ENCODE data around the gene ABCA5. TPM values are rescaled to one million over a fixed set of nuclear protein-coding genes. Genes with fewer than 3 reads are reported as not detected.

Gene ABCA5
- polyA plus RNA-seq, 3 donors, result 0.50 to 3.1 (median 0.73) TPM

DNA sequence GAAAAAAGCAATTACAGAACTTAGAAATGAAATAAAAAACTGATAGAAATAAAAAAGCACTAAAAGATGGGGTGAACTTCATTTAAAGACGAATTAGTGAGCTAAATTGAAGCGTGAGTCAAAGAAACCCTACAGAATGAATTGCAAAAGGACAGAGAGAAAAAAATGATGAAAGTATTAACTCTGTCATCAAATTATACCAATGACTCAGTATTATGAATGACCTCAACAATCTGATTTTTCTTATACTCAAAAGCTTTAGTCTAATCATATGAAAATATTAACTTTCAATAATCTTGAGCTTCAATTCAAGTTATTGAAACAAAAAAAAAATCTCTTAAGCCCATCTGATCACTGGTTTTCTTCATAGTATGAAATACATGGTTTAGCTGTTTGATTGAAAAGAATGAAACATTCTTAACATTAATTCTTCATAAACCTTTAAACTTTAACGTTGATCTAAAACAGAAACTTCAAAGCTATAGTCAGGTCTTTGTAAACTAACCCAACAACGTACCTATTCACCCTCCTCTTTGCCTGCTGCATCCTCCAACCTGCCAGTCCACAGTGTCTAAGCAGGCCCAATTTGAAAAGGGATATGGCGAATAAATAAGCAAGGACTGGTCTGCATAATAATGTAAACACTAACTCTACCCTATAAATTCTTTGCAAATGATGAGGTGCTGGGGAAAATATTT, 6.6 kb downstream of the ABCA5 start:
- H3K36me3 Mint-ChIP-seq, result peaks cover 0 to 2% of the 10 kb centered on the region in 2 donors
- WGBS (ENCODE audit: insufficient coverage), result no CpG with 5 or more reads among the region's 5 CpGs

DNA sequence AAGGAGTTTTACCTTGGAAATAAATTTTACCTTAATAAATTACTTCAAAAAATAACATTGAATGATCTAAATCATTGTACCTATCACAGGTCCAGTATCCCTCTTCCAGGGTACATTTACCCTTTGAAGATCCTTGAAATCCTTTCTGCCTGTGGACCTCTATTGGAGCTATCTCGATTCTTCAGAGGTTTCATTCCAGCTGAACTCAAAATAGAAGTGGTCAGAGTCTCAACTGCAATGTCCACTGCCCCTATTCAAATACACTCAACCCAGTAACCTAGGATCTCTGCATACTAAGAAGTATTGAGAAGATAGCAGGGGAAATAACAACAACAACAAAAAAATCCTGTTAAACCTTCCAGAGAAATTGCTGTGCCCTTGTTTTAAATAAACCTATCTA, 9.3 kb downstream of the ABCA5 start:
- H3K4me2 ChIP-seq (replicated peaks; ENCODE audit: extremely low read depth, low read length, poor library complexity, severe bottlenecking), result no peak overlapping the region
- no peaks in the 10 kb centered on the region for H3K4me1 Mint-ChIP-seq
- H3K4me3 ChIP-seq (replicated peaks in 1 of 3; ENCODE audit: low read depth in 2 of 3, low read length in 3 of 3), result no peak overlapping the region
- H3K27ac ChIP-seq (ENCODE audit: low read depth in 1 of 2, low read length in 2 of 2), result no peak overlapping the region
- H3K4me3 Mint-ChIP-seq, result no peak overlapping the region
- TF ChIP-seq, protein P1, sequence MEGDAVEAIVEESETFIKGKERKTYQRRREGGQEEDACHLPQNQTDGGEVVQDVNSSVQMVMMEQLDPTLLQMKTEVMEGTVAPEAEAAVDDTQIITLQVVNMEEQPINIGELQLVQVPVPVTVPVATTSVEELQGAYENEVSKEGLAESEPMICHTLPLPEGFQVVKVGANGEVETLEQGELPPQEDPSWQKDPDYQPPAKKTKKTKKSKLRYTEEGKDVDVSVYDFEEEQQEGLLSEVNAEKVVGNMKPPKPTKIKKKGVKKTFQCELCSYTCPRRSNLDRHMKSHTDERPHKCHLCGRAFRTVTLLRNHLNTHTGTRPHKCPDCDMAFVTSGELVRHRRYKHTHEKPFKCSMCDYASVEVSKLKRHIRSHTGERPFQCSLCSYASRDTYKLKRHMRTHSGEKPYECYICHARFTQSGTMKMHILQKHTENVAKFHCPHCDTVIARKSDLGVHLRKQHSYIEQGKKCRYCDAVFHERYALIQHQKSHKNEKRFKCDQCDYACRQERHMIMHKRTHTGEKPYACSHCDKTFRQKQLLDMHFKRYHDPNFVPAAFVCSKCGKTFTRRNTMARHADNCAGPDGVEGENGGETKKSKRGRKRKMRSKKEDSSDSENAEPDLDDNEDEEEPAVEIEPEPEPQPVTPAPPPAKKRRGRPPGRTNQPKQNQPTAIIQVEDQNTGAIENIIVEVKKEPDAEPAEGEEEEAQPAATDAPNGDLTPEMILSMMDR (IDR thresholded peaks at IDR 0.05), result no peak
- H3K27me3 ChIP-seq (ENCODE audit: control insufficient read depth in 2 of 2, insufficient read depth in 2 of 2, low read length in 2 of 2), result no peaks in the 10 kb centered on the region
- no peaks in the 10 kb centered on the region for H3K4me1 ChIP-seq (ENCODE audit: control insufficient read depth in 1 of 2, insufficient read depth in 2 of 2, low read length in 2 of 2)
- no peaks in the 10 kb centered on the region for H3K9me3 Mint-ChIP-seq
- H3K27me3 Mint-ChIP-seq (ENCODE audit: low read depth in 3 of 3), result no peaks in the 10 kb centered on the region
- intact Hi-C loops (cut with micrococcal nuclease), result no loop called here
- H3K9ac ChIP-seq (ENCODE audit: insufficient read depth, low read length, poor library complexity, severe bottlenecking), result no peak overlapping the region
- H3K79me2 ChIP-seq (ENCODE audit: insufficient read depth, low read length), result no peaks in the 10 kb centered on the region
- H4K20me1 ChIP-seq (ENCODE audit: insufficient read depth, low read length), result no peaks in the 10 kb centered on the region
- no peak overlapping the region for H2AFZ ChIP-seq (ENCODE audit: insufficient read depth, low read depth, low read length, poor library complexity, severe bottlenecking)
- no peak overlapping the region for H3K27ac Mint-ChIP-seq
- H3K36me3 ChIP-seq (replicated peaks in 1 of 2; ENCODE audit: control insufficient read depth in 1 of 2, insufficient read depth in 2 of 2, low read length in 2 of 2), result no peaks in the 10 kb centered on the region
- no peaks in the 10 kb centered on the region for H3K9me3 ChIP-seq (replicated peaks in 1 of 2; ENCODE audit: control insufficient read depth in 1 of 2, insufficient read depth in 1 of 2, low read length in 2 of 2)
- WGBS (ENCODE audit: insufficient coverage), result no CpG with 5 or more reads among the region's 1 CpG
- no peak for DNase-seq
- H3K36me3 Mint-ChIP-seq, result peaks cover 0 to 2% of the 10 kb centered on the region in 2 donors

More for the DNA sequence above, 6.6 kb downstream of the ABCA5 start:
- Histone ChIP-seq H3K27ac (ENCODE audit: low read depth in 1 of 2, low read length in 2 of 2) (no peak overlapping the region), H3K4me2 (replicated peaks; ENCODE audit: extremely low read depth, low read length, poor library complexity, severe bottlenecking) (no peak overlapping the region), H4K20me1 (ENCODE audit: insufficient read depth, low read length) (no peaks in the 10 kb centered on the region), H3K4me3 (replicated peaks in 1 of 3; ENCODE audit: low read depth in 2 of 3, low read length in 3 of 3) (no peak overlapping the region), H2AFZ (ENCODE audit: insufficient read depth, low read depth, low read length, poor library complexity, severe bottlenecking) (no peak overlapping the region), H3K9me3 (replicated peaks in 1 of 2; ENCODE audit: control insufficient read depth in 1 of 2, insufficient read depth in 1 of 2, low read length in 2 of 2) (no peaks in the 10 kb centered on the region), H3K4me1 (ENCODE audit: control insufficient read depth in 1 of 2, insufficient read depth in 2 of 2, low read length in 2 of 2) (no peaks in the 10 kb centered on the region), H3K27me3 (ENCODE audit: control insufficient read depth in 2 of 2, insufficient read depth in 2 of 2, low read length in 2 of 2) (no peaks in the 10 kb centered on the region), H3K36me3 (replicated peaks in 1 of 2; ENCODE audit: control insufficient read depth in 1 of 2, insufficient read depth in 2 of 2, low read length in 2 of 2) (no peaks in the 10 kb centered on the region), H3K9ac (ENCODE audit: insufficient read depth, low read length, poor library complexity, severe bottlenecking) (no peak overlapping the region), H3K79me2 (ENCODE audit: insufficient read depth, low read length) (no peaks in the 10 kb centered on the region)
- Mint-ChIP-seq H3K27me3 (ENCODE audit: low read depth in 3 of 3) (peaks cover 0 to 3% (median 0%) of the 10 kb centered on the region in 3 donors), H3K4me1 (peaks cover 9% of the 10 kb centered on the region), H3K27ac (no peak overlapping the region), H3K4me3 (no peak overlapping the region), H3K9me3 (peaks cover 0 to 2% (median 0%) of the 10 kb centered on the region in 7 donors)
- intact Hi-C loops (cut with micrococcal nuclease), result no loop called here
- TF ChIP-seq, protein P1 (IDR thresholded peaks at IDR 0.05), result no peak
- no peak for DNase-seq

Data from CD14-positive monocyte (primary cell).